HG03457 (cell line): ENCODE measurements around the gene CDCA5.
A peak's percentile ranks its signal among the peaks of the same experiment; 100 is the strongest.

ENCODE experiments used
- ATAC-seq: cut with Tn5 transposase; IDR thresholded peaks from one replicate; pipeline ENCODE4 v1.9.1; 2021; ENCODE audit warnings: moderate number of reproducible peaks; ENCODE audit not compliant: unreplicated experiment

The CDCA5 gene, protein sequence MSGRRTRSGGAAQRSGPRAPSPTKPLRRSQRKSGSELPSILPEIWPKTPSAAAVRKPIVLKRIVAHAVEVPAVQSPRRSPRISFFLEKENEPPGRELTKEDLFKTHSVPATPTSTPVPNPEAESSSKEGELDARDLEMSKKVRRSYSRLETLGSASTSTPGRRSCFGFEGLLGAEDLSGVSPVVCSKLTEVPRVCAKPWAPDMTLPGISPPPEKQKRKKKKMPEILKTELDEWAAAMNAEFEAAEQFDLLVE

DNA sequence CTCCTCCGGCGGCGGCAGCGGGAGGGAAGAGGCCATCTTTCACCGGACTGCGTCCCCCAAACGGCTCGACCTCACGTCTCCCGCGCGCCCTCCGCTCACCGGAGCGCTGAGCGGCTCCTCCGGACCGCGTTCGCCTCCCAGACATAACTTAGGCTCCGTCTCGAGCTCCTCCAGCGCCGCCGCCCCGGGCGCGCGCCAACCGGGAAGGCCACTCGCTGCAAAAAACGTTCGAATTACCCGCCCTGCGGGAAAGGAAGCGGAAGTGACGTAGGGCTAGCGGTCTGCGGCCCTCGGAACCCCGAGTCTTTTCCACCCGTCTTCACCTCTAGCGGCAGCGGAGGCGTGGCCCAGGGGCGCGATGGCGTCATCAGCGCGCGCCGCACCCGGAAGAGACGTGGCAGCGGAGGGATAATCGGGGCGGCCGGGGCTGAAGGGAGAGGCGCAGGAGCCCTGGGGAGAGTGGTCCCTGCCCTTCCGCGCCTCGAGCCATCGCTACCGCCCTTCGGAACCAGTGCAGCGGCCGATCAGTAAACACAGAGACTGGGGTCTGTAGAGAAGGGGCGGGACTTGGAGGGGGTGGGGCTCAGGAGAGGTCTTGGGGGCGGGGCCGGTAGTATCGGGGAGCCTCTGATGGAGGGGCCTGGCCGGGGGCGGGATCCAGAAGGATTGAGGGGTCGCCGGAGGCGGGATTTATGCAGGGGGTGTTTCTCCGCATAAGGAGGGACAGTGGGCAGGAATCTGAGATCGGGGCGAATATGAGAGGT lies at the start of gene CDCA5, which contains the start of gene ZFPL1:
Gene CDCA5, minus strand, starts transcription at position 207 of the 764 bp plus-strand sequence. Its CDS starts 62 bp downstream, at position 145.
Gene ZFPL1, plus strand, starts transcription at position 389 of the 764 bp plus-strand sequence. CDS start 477 bp downstream, outside the sequence.
- peak; percentile 44 for ATAC-seq

DNA sequence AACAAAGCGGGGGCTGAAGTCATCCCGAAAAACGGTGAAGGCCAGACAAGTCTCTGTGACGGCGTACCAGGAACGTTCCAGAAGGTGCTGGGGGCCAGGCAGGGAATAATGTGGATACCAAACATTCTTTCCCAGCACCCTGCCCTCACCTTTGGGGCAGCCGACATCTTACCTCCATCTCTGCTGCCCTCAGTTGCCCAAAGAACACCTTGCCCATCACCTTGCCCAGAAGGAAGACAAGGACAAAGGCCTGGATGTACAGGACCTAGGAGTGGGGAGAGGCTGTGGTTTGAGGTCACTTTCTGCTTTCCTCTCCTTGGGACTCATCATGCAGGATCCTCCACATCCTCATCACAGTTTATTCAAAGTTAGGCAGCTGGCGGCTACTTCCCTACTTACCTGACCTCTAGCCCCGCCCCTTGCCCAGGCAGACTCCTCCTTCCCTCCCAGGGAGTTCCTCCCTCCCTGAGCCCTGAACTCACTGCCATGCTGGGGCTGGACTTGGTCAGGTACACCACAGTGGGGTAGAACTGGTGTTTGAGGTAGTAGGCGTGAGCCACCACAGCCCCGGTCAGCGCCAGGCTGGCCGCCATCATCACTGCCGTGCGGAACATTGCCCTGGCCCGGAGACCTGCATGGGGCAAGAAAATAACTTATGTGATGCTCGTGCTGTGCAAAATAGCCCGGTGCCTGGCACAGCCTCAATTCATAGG lies 49.3 kb upstream of the CDCA5 start:
- ATAC-seq, result no peak

DNA sequence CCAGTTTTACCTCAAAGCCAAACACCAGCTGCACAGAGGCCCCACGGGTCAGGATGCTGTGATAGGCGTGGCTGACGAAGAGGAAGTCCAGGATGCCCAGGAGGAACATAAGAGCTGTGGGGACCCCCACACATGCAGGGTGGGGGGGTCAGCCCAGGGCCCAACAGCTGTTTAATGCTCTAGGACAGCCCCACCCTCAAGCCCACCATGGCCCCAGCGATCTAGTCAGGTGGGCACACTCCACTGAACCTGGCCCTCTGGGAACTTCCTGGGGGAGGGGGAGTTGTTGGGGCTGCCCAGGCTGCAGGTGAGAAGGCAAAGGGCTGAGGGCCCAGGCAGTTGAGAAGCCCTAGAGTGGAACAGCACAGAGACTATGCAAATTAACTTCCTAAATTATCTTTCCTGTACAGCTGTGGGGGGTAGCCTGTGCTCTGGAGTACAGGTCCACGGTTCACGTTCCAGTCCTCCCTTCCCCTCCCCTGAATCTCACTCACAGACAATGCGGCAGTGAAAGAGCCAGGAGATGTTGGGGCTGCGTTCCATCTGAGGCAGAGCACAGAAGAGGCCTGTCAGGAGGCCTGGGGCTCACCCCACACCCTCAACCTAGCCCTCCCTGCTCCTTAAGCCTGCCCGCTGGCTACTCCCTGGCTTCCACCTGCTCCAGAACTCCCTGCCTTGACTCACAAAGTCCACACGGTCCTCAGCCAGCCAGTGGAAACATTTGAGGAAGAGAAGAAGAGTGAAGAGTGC lies 48.6 kb upstream of the CDCA5 start:
- ATAC-seq, result no peak

DNA sequence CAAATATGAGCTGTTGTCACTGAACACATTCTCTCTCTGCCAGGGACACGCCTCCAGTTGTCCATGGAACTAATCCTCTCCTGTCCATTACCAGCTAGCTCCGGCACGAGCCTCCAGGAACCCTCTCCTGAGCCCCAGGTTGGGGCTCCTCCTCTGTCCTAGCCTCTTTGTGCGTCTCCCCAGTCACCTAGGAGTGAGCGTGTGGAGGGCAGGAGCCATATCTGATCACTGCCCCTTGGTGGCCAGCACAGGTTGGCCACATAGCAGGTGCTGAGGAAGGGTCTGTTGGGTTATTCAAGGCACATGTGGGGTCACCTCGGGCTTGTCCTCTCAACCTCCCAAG lies 48.0 kb upstream of the CDCA5 start:
- ATAC-seq, result no peak

DNA sequence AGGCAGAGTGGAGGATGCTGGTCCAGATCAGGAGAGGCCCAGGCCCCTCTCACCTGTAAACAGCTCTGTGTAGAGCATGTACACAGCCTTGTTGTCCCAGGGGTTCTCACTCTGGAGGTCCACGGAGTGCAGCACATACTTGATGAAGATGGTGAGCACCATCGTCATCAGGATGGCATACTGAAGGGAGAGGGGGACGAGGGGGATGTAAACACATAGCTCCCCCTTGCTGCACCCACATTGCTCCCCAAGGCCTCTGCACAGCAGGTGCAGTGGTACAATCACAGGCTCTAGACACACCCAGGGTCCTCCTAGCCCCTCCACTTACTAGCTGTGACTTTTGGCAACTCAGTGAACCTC lies 47.6 kb upstream of the CDCA5 start:
- no peak for ATAC-seq

DNA sequence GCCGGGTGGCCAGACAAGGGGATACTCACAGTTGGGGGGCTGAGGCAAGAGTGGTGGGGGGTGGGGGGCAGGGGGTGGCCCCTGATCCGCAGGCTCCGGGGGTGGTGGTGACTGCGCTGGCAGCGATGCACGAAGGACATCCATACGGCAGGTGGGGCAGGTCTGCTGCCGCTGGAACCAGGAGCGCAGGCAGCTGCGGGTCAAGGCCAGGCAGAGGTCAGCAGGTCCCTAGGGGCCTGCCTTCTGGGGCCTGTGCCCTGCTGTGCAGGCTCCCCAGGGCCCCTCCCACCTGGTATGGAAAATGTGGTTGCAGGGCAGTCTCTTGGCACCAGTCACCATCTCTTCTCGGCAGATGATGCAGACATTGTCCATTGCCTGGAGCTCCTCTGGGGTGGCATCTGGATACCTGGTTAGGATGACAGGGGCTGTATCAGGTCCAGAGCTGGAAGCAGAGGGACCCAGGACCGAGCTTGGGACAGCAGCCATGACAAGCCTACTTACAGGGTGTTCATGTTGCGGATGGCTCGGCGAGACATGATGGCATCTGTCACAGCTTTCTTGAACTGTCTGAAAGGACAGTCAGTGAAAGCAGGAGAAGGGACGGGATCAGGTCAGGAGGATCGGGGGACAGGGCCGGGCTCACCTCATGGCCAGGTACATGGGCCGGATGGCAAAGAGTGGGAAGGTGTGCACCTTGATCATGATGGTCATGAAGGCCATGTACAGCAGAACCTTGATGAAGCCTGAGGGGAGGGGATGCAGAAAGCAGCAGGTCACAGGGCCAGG lies 47.0 kb upstream of the CDCA5 start:
- ATAC-seq, result no peak

DNA sequence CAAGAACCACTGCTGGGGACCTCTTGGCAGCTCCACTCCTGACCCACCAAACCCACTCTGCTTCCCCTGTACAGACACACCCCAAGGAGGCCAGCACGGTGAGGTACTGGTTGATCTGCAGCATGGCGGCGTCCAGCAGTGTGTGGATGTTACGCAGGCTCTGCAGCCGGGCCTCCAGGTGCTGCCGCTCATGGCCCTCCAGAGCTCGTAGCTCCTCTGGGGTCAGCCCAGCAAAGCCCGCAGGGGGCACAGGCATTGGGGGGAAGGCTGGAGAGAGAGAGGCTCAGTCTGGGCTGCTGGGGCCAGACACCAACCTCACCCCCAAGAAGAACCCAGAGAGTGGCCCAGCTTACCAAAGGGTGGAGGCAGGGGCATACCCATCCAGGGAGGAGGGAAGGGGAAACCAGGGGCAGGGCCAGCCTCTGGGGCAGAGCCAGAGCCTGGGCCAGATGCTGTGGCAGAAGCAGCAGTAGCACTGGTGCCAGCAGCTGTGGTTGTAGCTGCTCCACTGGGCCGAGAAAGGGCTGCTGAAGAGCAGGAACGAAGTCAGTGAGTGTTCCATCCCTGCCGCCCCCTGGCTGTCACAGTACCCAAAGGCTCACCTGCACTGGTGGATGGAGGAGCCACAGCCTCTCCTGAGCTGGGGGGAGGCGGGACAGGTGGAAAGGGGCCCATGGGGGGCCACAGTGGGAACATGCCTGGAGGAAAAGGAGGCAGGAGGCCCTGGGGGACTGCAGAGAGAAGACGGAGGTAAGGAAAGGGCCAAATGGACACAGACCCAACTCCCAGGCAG lies 46.0 kb upstream of the CDCA5 start:
- no peak for ATAC-seq

DNA sequence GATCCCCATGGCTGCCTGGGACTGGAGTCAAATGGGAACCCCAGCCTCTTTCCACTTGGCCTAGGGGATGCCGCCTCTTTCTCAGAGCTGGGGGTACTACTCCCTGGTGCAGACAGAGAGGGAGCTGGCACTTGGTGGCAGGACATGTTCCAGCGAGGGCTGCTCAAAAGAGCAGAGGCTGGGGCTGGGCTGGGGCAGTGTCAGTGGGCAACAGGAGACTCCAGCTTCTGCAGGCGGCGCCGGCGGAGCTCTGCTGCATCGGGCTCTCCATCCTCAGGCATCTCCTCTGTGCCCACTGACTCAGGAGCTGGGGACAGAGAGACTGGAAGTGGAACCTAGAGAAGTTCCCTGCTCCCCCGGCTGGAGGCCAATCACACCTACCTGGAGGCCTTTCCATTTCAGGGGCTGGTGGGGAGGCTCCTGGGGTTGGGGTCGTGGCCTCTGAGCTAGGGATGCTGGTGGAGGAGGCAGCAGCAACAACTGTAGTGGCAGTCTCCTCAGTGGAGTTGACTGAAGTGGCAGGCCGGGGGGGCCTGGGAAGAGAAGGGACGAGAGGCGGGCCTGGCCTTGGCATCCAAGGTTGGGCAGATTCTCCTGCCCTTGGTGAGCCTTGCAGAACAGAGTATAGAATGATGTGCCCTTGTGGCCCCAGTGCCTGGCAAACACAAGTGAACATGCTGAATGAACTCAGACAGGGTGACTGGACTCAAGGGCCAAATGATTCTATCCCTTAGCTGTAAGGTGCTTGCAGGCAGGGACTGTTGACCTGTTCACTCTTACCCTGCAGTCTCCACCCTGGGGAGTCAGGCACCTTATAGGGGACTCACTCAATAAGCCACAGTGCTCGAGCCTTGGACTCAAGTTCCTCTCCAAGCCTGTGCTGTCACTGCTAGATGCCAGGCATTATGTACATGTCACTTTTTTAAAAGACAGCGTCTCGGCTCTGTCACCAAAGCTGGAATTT lies 44.6 kb upstream of the CDCA5 start:
- no peak for ATAC-seq

DNA sequence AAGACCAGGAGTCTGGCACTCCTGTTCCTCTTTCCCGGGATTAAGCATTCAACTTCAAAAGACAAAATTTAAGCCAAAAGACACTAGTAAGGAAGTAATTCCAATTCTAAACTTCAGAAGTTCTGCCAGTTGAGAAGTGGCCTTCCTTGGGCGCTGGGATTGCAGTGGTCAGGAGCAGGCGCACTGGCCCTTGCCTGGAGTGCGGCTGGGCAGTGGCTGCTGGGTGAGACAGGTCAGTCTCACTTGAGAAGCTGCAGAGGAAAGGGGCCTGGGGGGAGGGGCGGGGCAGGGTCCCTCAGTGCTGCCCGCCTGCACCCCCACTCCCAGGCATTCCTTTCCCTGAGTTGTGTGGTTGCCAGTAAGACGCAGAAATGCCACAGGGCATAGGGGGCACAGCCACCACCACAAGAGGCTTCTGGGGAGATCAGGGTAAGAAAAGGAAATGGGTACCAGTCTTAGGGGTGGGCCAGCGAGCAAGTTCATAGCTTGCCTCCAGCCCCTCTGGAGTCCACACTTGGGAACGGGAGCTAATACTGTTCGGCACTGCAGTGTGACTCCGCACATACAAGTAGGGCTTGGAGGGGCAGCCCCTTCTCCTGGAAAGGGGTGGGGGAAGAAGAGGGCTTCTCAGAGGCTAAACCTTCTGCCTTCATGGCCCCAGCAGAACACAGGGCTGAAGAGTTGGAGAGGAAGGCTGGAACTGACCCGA lies 43.8 kb upstream of the CDCA5 start:
- ATAC-seq, result no peak

DNA sequence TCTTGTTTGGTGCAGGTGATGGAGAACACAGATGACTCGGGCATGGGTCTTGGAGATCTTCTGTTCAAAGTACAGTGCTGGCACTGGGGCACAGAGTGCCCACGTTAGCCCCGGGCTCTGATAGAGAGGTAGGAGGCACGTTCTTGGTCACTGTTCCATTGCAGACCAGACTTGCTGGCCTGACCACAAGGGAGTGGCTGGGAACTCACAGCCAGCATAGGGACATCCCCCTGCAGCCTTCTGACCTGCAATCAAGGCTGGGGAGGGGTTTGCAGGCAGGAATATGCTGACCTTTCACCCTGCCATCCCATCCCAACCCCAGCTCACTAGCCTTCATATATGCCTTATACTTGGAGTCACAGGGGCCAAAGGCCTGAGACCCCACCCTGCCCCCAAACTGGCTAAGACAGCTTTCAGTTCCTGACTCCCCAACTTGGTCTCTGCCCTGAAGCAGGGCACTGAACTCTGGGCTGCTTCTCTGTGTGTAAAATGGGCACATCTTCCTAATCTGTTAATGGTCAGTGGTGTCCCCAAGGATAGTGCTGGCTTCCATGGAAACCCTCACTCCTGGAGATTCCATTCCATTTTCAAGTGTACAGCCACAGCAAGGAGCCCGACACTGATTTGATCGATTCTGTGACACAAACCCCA lies 42.9 kb upstream of the CDCA5 start:
- no peak for ATAC-seq

DNA sequence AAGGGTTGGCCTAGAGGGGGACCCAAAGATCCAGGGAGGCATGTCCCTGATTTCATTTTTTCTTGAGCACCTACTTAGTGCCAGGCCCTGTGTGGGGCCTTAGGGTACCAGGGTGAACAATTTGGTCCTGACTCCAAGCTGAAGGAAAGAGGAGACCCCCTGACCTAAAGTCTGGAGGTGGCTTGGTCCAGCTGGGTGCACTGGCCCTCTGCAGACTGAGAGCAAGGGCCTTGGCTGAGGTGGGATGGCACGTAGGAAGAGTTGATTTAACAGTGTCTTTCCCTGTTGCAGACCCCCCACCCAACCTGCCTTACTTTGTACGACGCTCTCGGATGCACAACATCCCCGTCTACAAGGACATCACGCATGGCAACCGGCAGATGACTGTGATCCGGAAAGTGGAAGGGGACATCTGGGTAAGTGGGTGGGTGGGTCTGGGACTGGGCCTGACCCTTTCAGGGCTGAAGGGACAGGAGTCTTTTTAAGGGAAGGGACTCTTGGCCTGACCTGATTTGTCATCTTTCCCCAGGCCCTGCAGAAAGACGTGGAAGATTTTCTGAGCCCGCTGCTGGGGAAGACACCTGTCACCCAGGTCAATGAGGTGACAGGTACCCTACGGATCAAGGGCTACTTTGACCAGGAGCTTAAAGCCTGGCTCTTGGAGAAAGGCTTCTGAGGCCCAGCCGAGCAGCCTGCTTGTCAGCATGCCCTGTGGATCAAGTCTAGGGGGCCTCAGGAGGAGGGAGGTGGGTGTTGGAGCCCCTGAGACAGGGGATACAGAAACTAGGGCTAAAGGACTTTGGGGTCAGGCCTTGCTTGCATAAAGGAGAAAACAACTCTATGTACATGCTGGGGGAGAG lies 41.6 kb upstream of the CDCA5 start:
- no peak for ATAC-seq

DNA sequence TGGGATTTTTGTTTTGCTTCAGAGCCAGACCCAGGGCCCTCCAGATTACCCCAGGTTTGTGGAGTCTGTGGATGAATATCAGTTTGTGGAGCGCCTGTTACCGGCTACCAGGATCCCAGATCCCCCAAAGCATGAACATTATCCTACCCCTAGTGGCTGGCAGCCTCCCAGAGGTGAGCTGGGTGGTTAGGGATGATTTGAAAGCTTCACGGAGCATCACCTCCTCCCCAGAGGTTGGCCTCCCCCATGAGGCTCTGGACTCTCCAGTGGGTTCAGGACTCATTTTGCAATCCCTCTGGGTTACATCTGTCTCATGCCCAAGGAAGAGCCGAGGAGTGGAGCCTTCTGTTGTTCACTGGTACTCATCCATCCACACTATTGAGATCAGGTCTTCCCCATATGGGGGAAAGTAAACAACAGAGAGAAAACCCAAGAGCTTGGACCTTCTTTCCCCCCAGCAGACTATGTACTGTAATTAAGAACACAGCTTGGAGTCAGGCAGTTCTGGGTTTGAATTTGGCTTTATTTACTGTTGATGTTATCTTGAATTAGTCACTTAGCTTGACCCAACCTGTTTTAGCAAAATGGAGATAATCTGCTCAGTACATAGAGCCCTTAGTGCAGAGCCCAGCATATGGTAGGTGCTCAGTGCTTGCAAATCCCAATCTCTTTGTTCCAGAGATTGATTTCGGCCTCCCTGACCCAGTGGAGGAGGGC lies 40.8 kb upstream of the CDCA5 start:
- no peak for ATAC-seq

DNA sequence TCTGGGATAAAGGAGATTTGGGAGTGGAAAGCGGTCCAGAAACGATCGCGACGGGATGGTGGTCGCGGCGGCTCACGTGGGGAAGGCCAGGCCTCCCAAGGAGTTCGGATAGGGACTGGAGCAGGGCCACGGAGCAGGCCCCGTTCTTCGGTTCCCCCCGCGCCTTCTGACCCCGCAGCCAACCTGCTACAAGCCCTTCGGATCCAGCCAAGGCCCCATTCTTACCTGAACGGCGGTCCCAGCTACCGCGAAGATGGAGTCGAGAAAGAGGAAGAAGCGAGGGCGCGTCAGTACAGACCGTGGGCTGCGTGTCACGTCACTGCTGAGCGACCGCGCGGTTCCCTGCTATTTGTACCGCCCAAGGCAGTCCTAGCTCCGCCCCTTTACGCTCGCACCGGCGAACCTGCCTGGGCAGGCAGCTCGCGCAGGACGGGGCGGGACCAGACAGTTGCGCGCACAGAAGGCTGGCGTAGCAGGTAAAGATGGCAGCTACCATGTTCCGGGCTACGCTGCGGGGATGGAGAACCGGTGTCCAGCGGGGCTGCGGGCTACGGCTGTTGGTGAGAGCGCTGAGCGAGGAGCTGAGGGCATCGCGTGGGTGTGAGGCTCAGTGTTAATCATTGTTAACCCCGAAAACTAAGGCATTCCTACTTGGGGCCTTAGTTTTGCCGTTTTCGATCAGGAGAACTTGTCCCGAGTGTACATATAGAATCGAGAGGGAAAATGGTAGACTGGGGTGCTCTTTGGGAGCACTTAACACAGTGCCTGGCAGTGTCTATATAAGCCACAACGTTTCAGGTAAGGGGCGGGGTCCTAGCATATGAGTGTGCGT lies 38.2 kb upstream of the CDCA5 start, which contains the start of the genes FAU and MRPL49:
Gene FAU, minus strand, starts transcription at position 270 of the 832 bp plus-strand sequence. CDS start 321 bp downstream, outside the sequence.
Gene MRPL49, plus strand, starts transcription at position 457 of the 832 bp plus-strand sequence. Its CDS starts 26 bp downstream, at position 483.
- ATAC-seq, result peak; percentile 49

DNA sequence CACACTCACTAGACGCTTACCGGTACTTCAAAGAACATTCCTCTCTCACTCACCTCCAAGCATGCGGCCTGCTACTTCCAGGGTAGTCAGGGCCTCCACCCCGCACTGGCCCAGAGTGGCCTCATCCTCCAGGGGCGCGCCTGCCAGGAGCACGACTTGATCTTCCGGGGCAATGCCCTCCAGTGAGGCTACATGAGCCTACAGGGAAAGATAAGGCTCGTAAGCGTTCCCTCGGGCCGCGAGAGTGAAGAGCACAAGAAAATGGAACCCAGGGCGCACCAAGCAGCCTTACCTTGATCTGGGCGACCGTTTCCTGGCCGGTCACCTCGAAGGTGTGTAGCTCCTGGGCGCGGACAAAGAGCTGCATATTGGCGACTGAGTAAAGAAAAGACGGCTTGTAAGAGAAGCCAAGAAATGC lies 37.6 kb upstream of the CDCA5 start:
- ATAC-seq, result no peak

DNA sequence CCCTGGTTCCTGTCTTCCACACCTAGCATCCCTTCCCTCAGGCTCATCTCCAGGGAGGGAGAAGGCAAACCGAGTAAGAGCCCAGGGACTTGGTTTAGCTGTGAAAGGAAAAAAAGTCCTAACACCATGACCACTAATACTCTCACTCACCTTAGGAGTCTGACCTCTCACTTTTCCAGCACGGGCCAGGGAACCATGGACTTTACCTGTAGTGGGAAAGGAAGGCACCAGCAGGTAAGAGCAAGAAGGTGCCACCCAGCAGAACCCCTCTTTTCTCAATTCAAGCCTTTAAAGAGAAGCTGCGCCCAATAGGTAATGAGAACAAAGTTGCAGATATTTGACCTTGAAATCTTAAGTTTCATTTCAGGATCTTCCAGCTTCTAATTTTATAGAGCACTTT lies 37.0 kb upstream of the CDCA5 start:
- no peak for ATAC-seq
